ENCODE data around the gene TIE1. TPM values are rescaled to one million over a fixed set of nuclear protein-coding genes. Genes with fewer than 3 reads are reported as not detected.
A peak's percentile ranks its signal among the peaks of the same experiment; 100 is the strongest.

TIE1 gene
- total and polyA plus RNA-seq, 7 donors: 8.2 to 29.7 (median 10.9) TPM

GRCh38 chr1:43298055-43298454, 2.7 kb upstream of the TIE1 start:
- Histone ChIP-seq H3K27ac (no peak overlapping the region), H3K4me1 (peaks cover 12% of the 10 kb centered on the region), H3K4me3 (no peak overlapping the region), H3K9me3 (no peaks in the 10 kb centered on the region), H3K36me3 (ENCODE audit: insufficient read depth in 1 of 2, low read depth in 1 of 2) (no peaks in the 10 kb centered on the region), H3K27me3 (ENCODE audit: insufficient read depth in 3 of 3, low read length in 2 of 3) (no peaks in the 10 kb centered on the region)
- WGBS, 3 donors: 76 to 91% (median 86%) methylated on average over 1 of the region's 1 CpG
- no peak for DNase-seq
- ATAC-seq: no peak
- intact Hi-C loops (cut with DNase I): no loop called here
- TF ChIP-seq CTCF (IDR thresholded peaks at IDR 0.05): no peak

- peak overlapping the region; percentile 50 for H3K27ac ChIP-seq
- H3K9me3 ChIP-seq: no peaks in the 10 kb centered on the region
- no peaks in the 10 kb centered on the region for H3K27me3 ChIP-seq (ENCODE audit: insufficient read depth in 3 of 3, low read length in 2 of 3)
- H3K4me1 ChIP-seq: peaks cover 12% of the 10 kb centered on the region
- ATAC-seq (no peak), DNase-seq (no peak)
- intact Hi-C loops (cut with DNase I): no loop called here
- no peak for TF ChIP-seq CTCF (IDR thresholded peaks at IDR 0.05)
- H3K4me3 ChIP-seq: no peak overlapping the region
- no peaks in the 10 kb centered on the region for H3K36me3 ChIP-seq (ENCODE audit: insufficient read depth in 1 of 2, low read depth in 1 of 2)
Measured at GRCh38 chr1:43299101-43299500, 1.7 kb upstream of the TIE1 start.

- no peaks in the 10 kb centered on the region for H3K9me3 ChIP-seq
- ATAC-seq: no peak
- H3K4me1 ChIP-seq: peaks cover 6% of the 10 kb centered on the region
- WGBS, 3 donors: 65 to 67% (median 67%) methylated on average over 1 of the region's 1 CpG
- no peaks in the 10 kb centered on the region for H3K27me3 ChIP-seq (ENCODE audit: insufficient read depth in 3 of 3, low read length in 2 of 3)
- no peak for TF ChIP-seq CTCF (IDR thresholded peaks at IDR 0.05)
- peak overlapping the region; percentile 54 for H3K4me3 ChIP-seq
- H3K27ac ChIP-seq: no peak overlapping the region
- no peak for DNase-seq
- H3K36me3 ChIP-seq (ENCODE audit: insufficient read depth in 1 of 2, low read depth in 1 of 2): no peaks in the 10 kb centered on the region
- intact Hi-C loops (cut with DNase I): loop anchor here in 1 of 2 donors (5.0 kb wide), 1 partner anchor 65 kb away; no protein-coding TSS in a partner anchor
Measured at GRCh38 chr1:43302201-43302600, 1.4 kb downstream of the TIE1 start.

GRCh38 chr1:43302721-43303470, 2.1 kb downstream of the TIE1 start:
- Histone ChIP-seq H3K9me3 (no peaks in the 10 kb centered on the region), H3K27me3 (ENCODE audit: insufficient read depth in 3 of 3, low read length in 2 of 3) (no peaks in the 10 kb centered on the region), H3K27ac (no peak overlapping the region), H3K4me3 (peak overlapping the region; percentile 54), H3K4me1 (peaks cover 6% of the 10 kb centered on the region), H3K36me3 (ENCODE audit: insufficient read depth in 1 of 2, low read depth in 1 of 2) (no peaks in the 10 kb centered on the region)
- ATAC-seq (no peak), DNase-seq (no peak)
- intact Hi-C loops (cut with DNase I): loop anchor here in 1 of 2 donors (5.0 kb wide), 1 partner anchor 66 kb away; no protein-coding TSS in a partner anchor
- WGBS, 3 donors: 63 to 65% (median 64%) methylated on average over 7 of the region's 7 CpGs
- no peak for TF ChIP-seq CTCF (IDR thresholded peaks at IDR 0.05)

Measured in psoas muscle (tissue), 8 donors.